SHP77 (cell line): Measurements from ENCODE around the gene ARHGEF16.

Experiments used
- DNase-seq, 2 experiments: peaks; one replicate each; lab custom pipeline; 2025; lab: John Stamatoyannopoulos, UW

ARHGEF16 gene

DNA sequence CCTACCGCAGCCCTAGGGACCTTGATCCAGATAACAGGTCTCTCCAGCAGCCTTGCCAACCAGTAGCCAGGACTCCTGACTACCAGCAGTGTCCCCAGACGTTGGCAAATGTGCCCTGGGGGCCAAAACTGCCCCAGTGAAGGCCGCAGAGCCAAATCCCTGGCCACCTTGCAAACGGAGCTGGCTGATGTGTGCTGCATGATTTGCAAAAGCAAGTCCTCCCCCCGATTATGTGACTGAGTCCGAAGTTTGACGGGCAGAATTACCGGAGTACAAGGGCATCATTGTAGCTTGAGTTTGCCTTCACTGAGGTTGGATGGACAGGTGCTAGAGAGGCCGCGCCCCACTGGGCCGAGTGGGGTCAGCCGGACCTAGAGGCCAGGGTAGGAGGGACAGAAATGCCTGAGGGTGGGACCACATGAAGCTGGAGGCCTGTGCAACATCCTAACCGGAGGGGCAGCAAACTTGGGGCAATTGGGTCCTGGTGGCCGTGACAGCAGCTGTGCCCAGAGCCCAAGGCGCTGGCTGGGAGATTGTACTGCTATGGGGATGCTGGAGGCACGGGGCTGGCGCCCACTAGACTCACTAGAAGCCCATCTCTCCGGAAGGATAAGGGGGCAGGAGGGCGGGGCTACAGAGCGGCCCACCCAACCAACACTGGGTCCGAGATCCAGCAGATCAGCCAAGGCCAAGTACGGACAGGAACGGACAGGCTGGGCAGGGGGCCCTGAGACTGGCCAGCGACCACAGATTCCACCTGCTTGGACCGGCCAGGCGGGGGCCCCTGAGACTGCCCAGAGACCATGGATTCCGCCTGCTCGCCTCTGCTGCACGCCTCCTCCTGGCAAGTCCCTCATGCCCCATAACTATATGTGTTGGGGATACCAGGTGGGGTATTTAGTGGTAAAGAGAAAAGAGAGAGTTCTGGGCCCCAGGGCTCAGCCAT, 2.8 kb downstream of the ARHGEF16 start:
- no peak for DNase-seq

- no peak for DNase-seq
Measured at GRCh38 chr1:3457910-3458883, 3.7 kb downstream of the ARHGEF16 start.

DNA sequence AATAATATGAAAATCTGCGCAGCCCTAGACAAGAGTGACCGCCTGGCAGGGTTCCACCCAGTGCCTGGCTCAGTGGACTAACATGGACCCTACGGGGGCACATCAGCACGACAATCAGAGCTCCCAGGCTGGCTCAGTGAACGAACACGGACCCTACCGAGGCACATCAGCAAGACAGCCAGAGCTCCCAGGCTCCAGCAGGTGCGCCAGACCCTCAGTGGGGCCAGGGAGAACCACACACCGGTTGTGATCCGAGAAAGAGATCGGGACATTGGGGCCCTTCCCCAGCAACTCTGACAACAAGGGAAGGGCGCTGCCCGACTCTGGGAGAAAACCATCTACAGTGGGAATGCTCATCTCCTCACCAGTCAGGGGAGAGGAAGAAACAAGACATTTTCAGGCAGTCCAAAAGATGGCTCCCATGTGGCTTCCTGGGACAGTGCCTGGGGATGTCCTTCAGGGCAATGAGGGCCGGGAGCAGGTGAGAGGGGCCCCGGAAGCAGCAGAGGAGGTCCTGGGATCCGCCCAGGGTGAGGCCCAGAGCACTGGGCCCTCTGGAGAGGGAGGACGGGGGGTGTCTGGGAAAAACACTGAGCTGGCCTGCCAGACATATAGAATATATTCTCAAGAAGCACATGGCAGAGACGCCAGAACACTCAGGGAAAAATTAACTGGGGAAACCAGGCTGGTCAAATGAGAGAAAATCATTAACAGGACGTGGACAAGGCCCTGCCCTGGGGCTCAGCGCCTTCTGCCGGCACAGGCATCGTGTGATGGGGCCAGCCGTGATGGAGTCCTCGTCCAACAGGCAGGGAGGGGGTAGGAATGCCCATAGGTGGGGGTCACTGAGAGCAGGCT, 4.8 kb downstream of the ARHGEF16 start:
- DNase-seq, result no peak

DNA sequence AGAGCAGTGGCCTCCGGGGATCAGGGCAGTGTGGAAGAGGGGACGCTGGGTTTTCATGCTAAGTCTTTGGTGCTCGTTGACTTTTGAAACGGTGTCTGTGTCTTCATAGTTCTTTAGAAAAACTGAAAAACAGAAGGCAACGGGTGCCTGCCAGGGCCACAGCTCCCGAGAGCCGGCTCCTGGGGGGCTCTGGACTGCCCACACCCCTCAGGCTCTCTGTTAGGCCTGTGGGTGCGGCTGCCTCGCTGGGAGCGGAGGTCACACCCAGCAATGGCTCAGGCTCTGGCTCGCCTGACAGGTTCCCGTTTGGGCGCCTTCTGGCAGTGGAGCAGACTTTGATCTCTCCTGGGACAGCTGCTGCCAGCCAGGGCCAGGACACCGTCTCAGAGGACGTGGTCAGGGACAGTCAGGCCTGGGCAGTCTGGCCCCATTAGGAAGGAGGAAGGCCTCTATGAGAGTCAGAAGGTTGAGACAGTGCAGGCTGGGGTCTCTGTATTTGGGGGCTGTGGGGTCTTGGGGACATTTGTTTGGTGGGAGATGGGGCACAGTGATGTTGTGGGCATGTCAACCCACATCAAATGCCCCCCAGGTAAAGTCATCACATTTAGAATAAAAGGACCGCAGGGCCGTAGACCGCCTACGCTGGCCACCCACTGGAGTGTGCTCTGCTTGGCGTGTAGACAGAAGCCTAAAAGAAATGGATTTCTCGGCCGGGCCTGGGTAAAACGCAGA, 5.6 kb downstream of the ARHGEF16 start:
- no peak for DNase-seq

DNA sequence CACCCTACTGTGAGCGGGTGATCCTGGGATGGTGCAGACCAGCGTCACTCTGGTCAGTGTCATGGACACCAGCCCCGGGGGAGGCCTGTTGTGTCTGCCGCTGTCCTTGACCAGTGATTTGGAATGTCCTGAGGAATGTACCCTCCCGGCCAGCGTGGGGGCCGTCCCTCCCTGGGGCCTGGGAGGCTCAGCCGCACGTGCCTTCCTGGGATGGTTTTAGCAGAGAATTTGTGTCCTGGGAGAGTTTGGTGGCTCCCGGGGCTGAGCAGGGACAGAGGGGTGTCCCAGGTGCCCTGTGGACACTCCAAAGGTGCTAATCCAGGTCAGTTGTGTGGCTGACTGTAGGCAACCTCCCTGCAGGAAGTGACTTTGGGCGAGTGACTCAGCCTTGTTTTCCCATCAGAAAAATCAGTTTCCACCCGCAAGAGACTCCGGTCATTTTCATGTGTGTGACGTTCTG, 6.2 kb downstream of the ARHGEF16 start:
- no peak for DNase-seq

GRCh38 chr1:3461238-3461933, 6.9 kb downstream of the ARHGEF16 start:
- DNase-seq, result no peak

DNA sequence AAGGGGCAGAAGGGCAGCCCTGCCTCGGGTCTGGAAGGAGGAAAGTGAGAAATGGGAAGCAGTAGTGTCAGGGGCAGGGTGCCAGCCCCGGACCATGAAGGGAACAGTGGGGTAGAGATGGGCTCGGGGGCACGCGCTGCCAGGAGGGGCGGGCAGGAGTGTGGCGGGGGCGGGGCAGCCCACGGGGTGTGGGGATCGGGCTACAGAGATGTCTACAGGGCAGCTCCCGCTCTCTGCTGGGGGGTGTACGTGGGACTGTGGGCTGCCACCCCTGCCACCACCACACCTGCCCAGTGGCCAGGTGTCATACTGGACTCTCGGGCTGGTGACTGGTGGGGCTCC, 7.4 kb downstream of the ARHGEF16 start:
- no peak for DNase-seq

- DNase-seq, result no peak
Measured at GRCh38 chr1:3462356-3463012, 8.0 kb downstream of the ARHGEF16 start.

DNA sequence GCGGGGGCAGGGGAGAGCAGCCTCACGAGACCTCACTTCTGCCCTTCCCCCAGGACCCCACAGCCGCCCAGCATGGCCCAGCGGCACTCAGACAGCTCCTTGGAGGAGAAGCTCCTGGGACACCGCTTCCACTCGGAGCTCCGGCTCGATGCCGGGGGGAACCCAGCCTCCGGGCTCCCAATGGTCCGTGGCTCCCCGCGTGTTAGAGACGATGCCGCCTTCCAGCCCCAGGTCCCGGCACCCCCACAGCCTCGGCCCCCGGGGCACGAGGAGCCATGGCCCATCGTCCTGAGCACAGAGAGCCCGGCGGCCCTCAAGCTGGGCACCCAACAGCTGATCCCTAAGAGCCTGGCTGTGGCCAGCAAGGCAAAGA, 8.5 kb downstream of the ARHGEF16 start:
- no peak for DNase-seq

- DNase-seq, result no peak
Measured at GRCh38 chr1:3463408-3463863, 9.0 kb downstream of the ARHGEF16 start.

DNA sequence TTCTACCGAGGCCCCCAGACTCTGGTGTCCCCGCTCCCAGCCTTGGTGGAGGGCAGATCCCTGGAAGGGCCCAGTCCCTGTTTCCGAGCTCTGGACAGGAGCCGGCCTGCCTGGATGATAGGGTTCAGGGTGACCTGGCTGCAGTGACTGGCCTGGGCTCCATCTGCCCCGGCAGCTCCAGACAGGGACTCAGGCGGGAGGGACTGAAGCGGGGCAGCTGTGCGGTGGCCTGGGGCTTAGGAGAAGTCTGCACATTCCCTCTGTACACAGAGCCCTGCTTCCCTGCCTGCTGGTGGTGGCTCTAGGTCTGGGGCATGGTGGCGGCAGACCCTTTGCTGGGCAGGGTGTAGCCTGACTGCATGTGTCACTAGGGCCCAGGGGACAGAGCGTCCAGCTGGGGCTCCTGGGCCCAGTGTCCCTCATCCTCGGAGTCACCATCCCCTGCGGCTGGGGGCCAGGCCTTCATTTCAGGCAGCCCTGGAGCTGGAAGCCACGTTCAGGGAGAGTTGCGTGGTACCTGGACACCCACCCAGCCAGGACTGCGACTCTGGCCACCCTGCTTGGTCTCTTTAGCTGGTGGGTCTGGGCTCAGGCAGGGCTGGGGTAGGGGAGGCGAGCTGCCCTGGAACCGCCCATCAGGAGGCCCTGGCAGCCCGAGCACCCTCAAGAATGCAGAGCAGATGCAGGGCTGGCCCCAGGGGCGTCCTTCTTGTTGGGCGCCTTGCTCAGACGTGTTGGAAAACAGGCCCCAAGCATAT, 9.6 kb downstream of the ARHGEF16 start:
- DNase-seq, result no peak

DNA sequence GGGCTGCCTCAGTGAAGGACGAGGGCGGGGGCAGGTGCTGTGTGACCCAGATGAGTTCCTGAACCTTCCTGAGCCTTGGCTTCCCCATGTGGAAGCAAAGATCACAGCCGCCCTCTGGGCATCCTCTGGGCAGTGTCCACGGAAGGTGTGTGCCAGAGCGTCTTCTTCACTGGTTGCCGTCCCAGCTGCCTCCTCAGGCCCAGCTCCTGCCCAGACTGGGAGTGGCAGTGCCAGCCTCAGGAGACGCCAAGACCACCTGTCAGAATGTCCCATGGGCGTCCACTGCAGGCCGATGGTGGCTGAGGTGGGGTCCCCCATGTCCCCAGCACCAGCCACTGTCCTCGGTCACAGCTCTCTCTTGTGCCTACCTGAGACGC, 10.2 kb downstream of the ARHGEF16 start:
- no peak for DNase-seq

DNA sequence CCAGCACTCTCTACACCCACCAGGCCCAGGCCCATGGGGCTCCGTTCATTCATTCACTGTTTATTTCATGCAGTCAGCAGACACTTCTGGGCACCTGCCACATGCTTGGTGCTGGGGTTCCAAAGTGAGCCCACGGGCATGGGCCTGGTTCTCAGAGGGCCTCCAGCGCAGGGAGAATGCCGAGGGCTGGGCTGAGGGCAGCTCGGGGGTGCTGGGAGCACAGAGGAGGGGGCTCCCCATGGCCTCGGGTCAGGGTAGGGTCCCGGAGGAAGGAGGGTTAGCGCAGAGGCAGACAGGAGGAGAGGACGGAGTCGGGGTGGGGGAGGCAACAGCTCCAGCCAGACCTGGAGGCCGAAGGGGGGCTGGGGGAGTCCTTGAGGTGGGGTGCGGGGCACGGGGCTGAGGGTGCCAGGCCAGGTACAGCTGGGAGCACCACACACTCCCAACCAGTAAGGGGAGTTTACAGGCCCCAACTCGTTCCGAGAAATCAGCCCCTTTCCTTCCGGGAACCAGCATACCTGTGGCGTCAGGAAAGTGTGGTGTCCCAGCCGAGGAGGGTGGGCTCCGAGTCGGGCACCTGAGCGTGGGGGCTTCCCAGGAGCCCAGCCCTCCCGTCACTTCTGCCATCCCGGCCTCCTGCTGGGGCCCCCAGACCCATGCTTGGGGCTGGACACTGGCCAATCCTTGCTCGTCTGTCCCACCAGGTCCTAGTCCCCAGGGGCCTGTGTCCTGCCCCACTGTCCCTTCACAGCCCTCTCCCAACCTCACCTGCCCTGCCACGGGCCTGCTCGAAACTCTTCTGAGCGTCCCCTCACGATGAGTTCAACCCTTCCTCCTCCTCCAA, 10.8 kb downstream of the ARHGEF16 start:
- DNase-seq, result no peak

DNA sequence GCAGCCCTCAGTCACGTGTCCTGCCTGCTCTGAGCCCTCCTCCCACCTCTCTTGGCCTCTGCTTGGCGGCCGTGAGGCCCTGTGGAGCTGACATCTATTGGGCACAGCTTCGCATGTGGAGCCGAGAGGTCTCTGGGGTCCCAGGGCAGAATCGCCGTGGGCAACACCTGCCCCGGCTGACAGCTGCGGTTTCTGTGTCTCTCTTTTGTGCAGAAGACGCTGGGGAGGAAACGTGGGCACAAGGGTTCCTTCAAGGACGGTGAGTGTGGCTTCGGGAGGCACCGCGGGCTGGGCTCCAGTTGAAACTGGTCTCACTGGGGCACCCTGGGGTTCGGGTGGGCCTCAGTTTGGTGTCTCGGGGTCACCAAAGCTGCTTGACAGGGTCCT, 11.5 kb downstream of the ARHGEF16 start:
- DNase-seq, result no peak

DNA sequence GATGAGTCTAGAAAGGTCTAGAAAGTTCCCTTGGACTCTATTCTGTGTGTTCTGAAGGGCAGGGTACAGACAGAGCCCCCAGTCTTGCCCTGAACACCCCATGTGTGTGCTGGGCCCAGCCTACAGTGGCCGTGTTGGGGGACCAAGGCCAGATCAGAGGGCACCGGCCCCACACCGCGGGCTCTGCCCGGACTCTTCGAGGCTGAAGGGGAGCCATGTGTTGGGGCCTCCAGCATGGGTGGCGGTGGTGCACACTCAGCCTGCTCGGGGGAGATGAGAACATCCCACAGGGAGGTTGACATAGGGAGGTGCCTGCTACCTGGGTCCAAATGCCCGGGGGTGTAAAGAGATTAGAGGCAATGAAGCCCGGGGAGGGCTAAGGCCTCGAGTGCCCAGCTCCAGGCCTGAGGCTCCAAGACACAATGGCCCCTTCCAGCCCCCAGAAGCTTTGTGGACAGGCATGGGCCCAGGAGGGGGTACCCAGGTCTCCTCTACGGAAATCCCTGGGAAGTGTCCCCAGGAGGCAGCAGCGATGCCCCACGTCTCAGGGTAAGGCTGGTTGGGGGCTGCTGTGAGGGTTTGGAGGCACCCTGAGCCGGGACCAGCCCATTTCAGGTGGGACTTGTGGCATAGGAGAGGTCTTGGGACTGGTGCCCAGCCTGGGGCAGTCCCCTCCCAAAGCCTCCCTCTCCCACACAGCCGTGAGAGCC, 12.1 kb downstream of the ARHGEF16 start:
- DNase-seq, result no peak

GRCh38 chr1:3467096-3468036, 12.9 kb downstream of the ARHGEF16 start:
- no peak for DNase-seq
